Adrenal gland (tissue), 12 donors: ENCODE results near the gene CHST14. TPM values are rescaled to one million over a fixed set of nuclear protein-coding genes. Genes with fewer than 3 reads are reported as not detected.

Source experiments
- DNase-seq, 7 donors: peaks; one replicate each; pipeline ENCODE4 v3.0.0-alpha.2; 2019 to 2020
- H3K27ac ChIP-seq, 5 donors: fragments of 200-600 bp; sonication (generic) in 4 of 5; 1 replicate in 3 of 5; 2 replicates in 2 of 5; pipeline versions ENCODE4 v1.5.1 to v1.8.0; 2016 to 2020; ENCODE audit warnings: mild to moderate bottlenecking in 1 of 5
- H3K27me3 ChIP-seq: fragments of 200-600 bp; 2 replicates; pipeline ENCODE4 v1.8.0; 2021
- H3K36me3 ChIP-seq, 2 donors: fragments of 200-600 bp; replicated peaks in 1 of 2; 1 replicate in 1 of 2; 2 replicates in 1 of 2; pipeline versions ENCODE4 v1.5.1 to v1.8.0; 2018 to 2022
- H3K4me1 ChIP-seq, 2 donors: fragments of 200-600 bp; replicated peaks in 1 of 2; 1 replicate in 1 of 2; 2 replicates in 1 of 2; pipeline versions ENCODE4 v1.5.1 to v1.8.0; 2018 to 2021
- H3K4me3 ChIP-seq, 4 donors: fragments of 200-600 bp; sonication (generic) in 3 of 4; one replicate each; pipeline ENCODE4 v1.5.1; 2016 to 2018
- H3K9me3 ChIP-seq, 3 donors: fragments of 200-600 bp; sonication (generic) in 1 of 3; replicated peaks in 1 of 3; 1 replicate in 2 of 3; 2 replicates in 1 of 3; pipeline versions ENCODE4 v1.5.1 to v1.8.0; 2016 to 2021
- CTCF ChIP-seq, 6 experiments: fragments of 450-650 bp in 4 of 6; fragments of 200-600 bp in 2 of 6; sonication (generic) in 1 of 6; IDR thresholded peaks; 1 replicate in 5 of 6; 2 replicates in 1 of 6; pipeline versions ENCODE4 v1.5.1 to v1.8.0; 2016 to 2021; ENCODE audit warnings: antibody characterized with exemption in 6 of 6, mild to moderate bottlenecking in 2 of 6, moderate library complexity in 1 of 6
- POLR2A ChIP-seq, 2 donors: fragments of 450-650 bp; IDR thresholded peaks; one replicate each; pipeline ENCODE4 v1.6.1; 2017; ENCODE audit warnings: antibody characterized with exemption in 2 of 2, mild to moderate bottlenecking in 2 of 2, moderate library complexity in 1 of 2
- WGBS, 4 donors: extraction: QIAGEN DNeasy Blood & Tissue Kit in 2 of 4; methylation state at CpG; one replicate each; pipeline versions ENCODE4 v1.1.5 to v1.1.7; 2013 to 2017; 5-methylcytosine and 5-hydroxymethylcytosine counted together
- intact Hi-C, 2 donors: fragments of 100-400 bp; cut with DNase I; formaldehyde crosslinking; loops; one replicate each; pipeline versions ENCODE4 v1.14.1 to v1.15.0; 2022 to 2023
- polyA plus RNA-seq, 3 donors: library from polyadenylated mRNA; stranded (reverse); fragments of 200-250 nt in 2 of 3; fragments of 350-450 nt in 1 of 3; fragmentation: Illumina TruSeq in 1 of 3; extraction: RNeasy Lipid Tissue Mini Kit (QIAGEN cat#74804) in 1 of 3; gene quantifications; one replicate each; pipeline ENCODE4 v1.2.3, GENCODE V29; 2013 to 2014
- total RNA-seq, 9 donors: library from RNA; depleted of rRNA in 4 of 9; stranded (reverse); fragments of >200 nt in 4 of 9; fragments of 120-200 nt in 1 of 9; fragmentation: NEBNext Ultra II Directional in 1 of 9; extraction: Animal tissue kit (Norgen Biotek cat#: 25700) in 1 of 9; gene quantifications; one replicate each; pipeline versions ENCODE4 v1.1.0 to v1.2.4, GENCODE V29; 2013 to 2023
- donor health status: healthy with polysubstance abuse.
- donor health status: Bipolar disorder and iron deficiency.
- donor health status: DM: yes; HTN: yes; CAD: no.
- donor health status: DM: no; HTN: no; CAD: no.
- donor health status: DM: no; HTN: no; CAD: no.
- donor health status: DM: yes; HTN: yes; CAD: no.

The CHST14 gene
- total and polyA plus RNA-seq, 12 donors = 5.0 to 20.6 (median 10.0) TPM

- WGBS, 4 donors = 5 to 10% (median 6%) methylated on average over 8 to 15 of the region's 15 CpGs
Measured at GRCh38 chr15:40439461-40439959, 31.3 kb upstream of the CHST14 start.

GRCh38 chr15:40439960-40440742 is 30.6 kb upstream of the CHST14 start:
- peaks cover 45 to 63% of the 10 kb centered on the region in 2 donors for H3K4me1 ChIP-seq
- intact Hi-C loops = no loop called here
- H3K27me3 ChIP-seq = peaks cover 4% of the 10 kb centered on the region
- DNase-seq = peak; percentile 71 to 87 (median 79)
- H3K36me3 ChIP-seq = no peaks in the 10 kb centered on the region
- H3K9me3 ChIP-seq = no peaks in the 10 kb centered on the region
- H3K4me3 ChIP-seq = peak overlapping the region in 2 of 4 donors; percentile 48 to 99
- peak in 1 of 2 donors; percentile 30 for TF ChIP-seq POLR2A (IDR thresholded peaks at IDR 0.05)
- no peak for TF ChIP-seq CTCF (IDR thresholded peaks at IDR 0.05)
- peak overlapping the region; percentile 5 to 94 (median 72) for H3K27ac ChIP-seq
- 0% methylated on average over 21 to 35 of the region's 35 CpGs for WGBS, 4 donors

More at GRCh38 chr15:40439461-40439959, 31.3 kb upstream of the CHST14 start:
- TF ChIP-seq CTCF (IDR thresholded peaks at IDR 0.05) (no peak), POLR2A (IDR thresholded peaks at IDR 0.05) (no peak)
- peak overlapping the region in 4 of 5 donors; percentile 5 to 94 (median 76) for H3K27ac ChIP-seq
- peaks cover 40 to 56% of the 10 kb centered on the region in 2 donors for H3K4me1 ChIP-seq
- peaks cover 4% of the 10 kb centered on the region for H3K27me3 ChIP-seq
- intact Hi-C loops = no loop called here
- DNase-seq = peak; percentile 51 to 75 (median 59)
- peak overlapping the region in 1 of 4 donors; percentile 99 for H3K4me3 ChIP-seq
- no peaks in the 10 kb centered on the region for H3K36me3 ChIP-seq
- no peaks in the 10 kb centered on the region for H3K9me3 ChIP-seq

GRCh38 chr15:40440743-40441564 is 29.8 kb upstream of the CHST14 start, which contains the start of gene BAHD1:
TSS of gene BAHD1 (plus strand) at chr15:40440953. CDS start at chr15:40458465, 17,512 bp downstream.
- TF ChIP-seq POLR2A (IDR thresholded peaks at IDR 0.05) (peak in 1 of 2 donors; percentile 61), CTCF (IDR thresholded peaks at IDR 0.05) (no peak)
- Histone ChIP-seq H3K27ac (peak within 1 kb of the TSS; percentile 5 to 94 (median 78)), H3K9me3 (no peaks in the 10 kb centered on the region), H3K4me1 (peaks cover 49 to 67% of the 10 kb centered on the region in 2 donors), H3K36me3 (no peaks in the 10 kb centered on the region), H3K27me3 (peaks cover 4% of the 10 kb centered on the region), H3K4me3 (peak within 1 kb of the TSS; percentile 67 to 99 (median 79))
- WGBS, 4 donors = 0 to 1% (median 0%) methylated on average over 23 to 99 of the region's 119 CpGs
- intact Hi-C loops = no loop called here
- peak; percentile 97 to 99 (median 98) for DNase-seq
